GM21390 (cell line): Measurements from ENCODE around the gene AFDN.

Experiments used
- ATAC-seq: cut with Tn5 transposase; IDR thresholded peaks from one replicate; pipeline ENCODE4 v1.9.1; 2021; ENCODE audit not compliant: unreplicated experiment

The AFDN gene

GRCh38 chr6:167918548-167919278 is 92.0 kb downstream of the AFDN start:
- no peak for ATAC-seq

GRCh38 chr6:167919349-167919748 is 92.6 kb downstream of the AFDN start:
- ATAC-seq: no peak

GRCh38 chr6:167920165-167920564 is 93.5 kb downstream of the AFDN start:
- ATAC-seq: no peak

GRCh38 chr6:167921831-167922230 is 95.1 kb downstream of the AFDN start:
- ATAC-seq: no peak

- no peak for ATAC-seq
Measured at GRCh38 chr6:167925026-167925425, 98.3 kb downstream of the AFDN start.

GRCh38 chr6:167927246-167927645 is 100.5 kb downstream of the AFDN start:
- ATAC-seq: no peak

- ATAC-seq: no peak
Measured at GRCh38 chr6:167928111-167928510, 101.4 kb downstream of the AFDN start.

GRCh38 chr6:167930295-167930694 is 103.6 kb downstream of the AFDN start:
- ATAC-seq: no peak

GRCh38 chr6:167932468-167933276 is 106.0 kb downstream of the AFDN start:
- no peak for ATAC-seq

GRCh38 chr6:167933290-167933689 is 106.6 kb downstream of the AFDN start:
- no peak for ATAC-seq

GRCh38 chr6:167933847-167934246 is 107.1 kb downstream of the AFDN start:
- no peak for ATAC-seq

GRCh38 chr6:167934426-167934864 is 107.7 kb downstream of the AFDN start:
- no peak for ATAC-seq

GRCh38 chr6:167936051-167936450 is 109.3 kb downstream of the AFDN start:
- ATAC-seq: no peak

GRCh38 chr6:167937301-167937700 is 110.6 kb downstream of the AFDN start:
- no peak for ATAC-seq

GRCh38 chr6:167937948-167938911 is 111.5 kb downstream of the AFDN start:
- no peak for ATAC-seq

GRCh38 chr6:167941822-167942221 is 115.1 kb downstream of the AFDN start:
- ATAC-seq: no peak

- no peak for ATAC-seq
Measured at GRCh38 chr6:167944130-167944529, 117.4 kb downstream of the AFDN start.

GRCh38 chr6:167946007-167946406 is 119.3 kb downstream of the AFDN start:
- no peak for ATAC-seq

- ATAC-seq: no peak
Measured at GRCh38 chr6:167946604-167947003, 119.9 kb downstream of the AFDN start.

GRCh38 chr6:167947716-167948115 is 121.0 kb downstream of the AFDN start:
- ATAC-seq: no peak

- no peak for ATAC-seq
Measured at GRCh38 chr6:167948716-167949115, 122.0 kb downstream of the AFDN start.
